ENCODE measurements around the gene WIPI1. TPM values are rescaled to one million over a fixed set of nuclear protein-coding genes. Genes with fewer than 3 reads are reported as not detected.
A peak's percentile ranks its signal among the peaks of the same experiment; 100 is the strongest.
"Not testable (repeated sequence)": the region's sequence is repeated elsewhere in the genome, so short reads cannot be mapped to it uniquely, and the experiment has no call there.

WIPI1 gene
- total RNA-seq, 4 donors from 2014 or later: 71.4 to 131 (median 77.2) TPM

DNA sequence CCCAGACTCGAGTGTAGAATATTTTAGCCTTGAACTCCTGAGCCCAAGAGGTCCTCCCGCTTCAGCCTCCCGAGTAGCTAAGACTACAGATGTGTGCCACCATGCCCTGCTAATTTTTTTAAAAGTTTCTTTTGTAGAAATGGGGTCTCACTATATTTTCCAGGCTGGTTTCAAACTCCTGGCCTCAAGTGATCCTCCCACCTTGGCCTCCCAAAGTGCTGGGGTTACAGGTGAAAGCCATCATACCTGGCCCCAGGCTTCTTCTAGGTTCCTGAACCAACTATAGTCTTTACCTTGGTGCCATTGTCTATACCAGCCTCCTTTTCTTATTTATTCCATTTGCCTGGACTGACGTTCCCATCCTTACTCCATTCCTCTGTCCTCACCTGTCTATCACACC lies 37.8 kb upstream of the WIPI1 start:
- DNase-seq (ENCODE audit: low spot score in 2 of 2): no peak
- H3K9me3 ChIP-seq: no peaks in the 10 kb centered on the region
- H3K27me3 ChIP-seq: no peaks in the 10 kb centered on the region
- H3K4me3 ChIP-seq: no peak overlapping the region
- WGBS, 2 donors: 89 to 92% methylated on average over 4 of the region's 4 CpGs
- no peak for TF ChIP-seq POLR2A (IDR thresholded peaks at IDR 0.05)
- TF ChIP-seq EP300 (IDR thresholded peaks at IDR 0.05): no peak
- TF ChIP-seq, protein P1, sequence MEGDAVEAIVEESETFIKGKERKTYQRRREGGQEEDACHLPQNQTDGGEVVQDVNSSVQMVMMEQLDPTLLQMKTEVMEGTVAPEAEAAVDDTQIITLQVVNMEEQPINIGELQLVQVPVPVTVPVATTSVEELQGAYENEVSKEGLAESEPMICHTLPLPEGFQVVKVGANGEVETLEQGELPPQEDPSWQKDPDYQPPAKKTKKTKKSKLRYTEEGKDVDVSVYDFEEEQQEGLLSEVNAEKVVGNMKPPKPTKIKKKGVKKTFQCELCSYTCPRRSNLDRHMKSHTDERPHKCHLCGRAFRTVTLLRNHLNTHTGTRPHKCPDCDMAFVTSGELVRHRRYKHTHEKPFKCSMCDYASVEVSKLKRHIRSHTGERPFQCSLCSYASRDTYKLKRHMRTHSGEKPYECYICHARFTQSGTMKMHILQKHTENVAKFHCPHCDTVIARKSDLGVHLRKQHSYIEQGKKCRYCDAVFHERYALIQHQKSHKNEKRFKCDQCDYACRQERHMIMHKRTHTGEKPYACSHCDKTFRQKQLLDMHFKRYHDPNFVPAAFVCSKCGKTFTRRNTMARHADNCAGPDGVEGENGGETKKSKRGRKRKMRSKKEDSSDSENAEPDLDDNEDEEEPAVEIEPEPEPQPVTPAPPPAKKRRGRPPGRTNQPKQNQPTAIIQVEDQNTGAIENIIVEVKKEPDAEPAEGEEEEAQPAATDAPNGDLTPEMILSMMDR (IDR thresholded peaks at IDR 0.05): no peak
- no peaks in the 10 kb centered on the region for H3K36me3 ChIP-seq
- no peak overlapping the region for H3K27ac ChIP-seq
- H3K4me1 ChIP-seq: peaks cover 0 to 46% (median 2%) of the 10 kb centered on the region in 4 donors

DNA sequence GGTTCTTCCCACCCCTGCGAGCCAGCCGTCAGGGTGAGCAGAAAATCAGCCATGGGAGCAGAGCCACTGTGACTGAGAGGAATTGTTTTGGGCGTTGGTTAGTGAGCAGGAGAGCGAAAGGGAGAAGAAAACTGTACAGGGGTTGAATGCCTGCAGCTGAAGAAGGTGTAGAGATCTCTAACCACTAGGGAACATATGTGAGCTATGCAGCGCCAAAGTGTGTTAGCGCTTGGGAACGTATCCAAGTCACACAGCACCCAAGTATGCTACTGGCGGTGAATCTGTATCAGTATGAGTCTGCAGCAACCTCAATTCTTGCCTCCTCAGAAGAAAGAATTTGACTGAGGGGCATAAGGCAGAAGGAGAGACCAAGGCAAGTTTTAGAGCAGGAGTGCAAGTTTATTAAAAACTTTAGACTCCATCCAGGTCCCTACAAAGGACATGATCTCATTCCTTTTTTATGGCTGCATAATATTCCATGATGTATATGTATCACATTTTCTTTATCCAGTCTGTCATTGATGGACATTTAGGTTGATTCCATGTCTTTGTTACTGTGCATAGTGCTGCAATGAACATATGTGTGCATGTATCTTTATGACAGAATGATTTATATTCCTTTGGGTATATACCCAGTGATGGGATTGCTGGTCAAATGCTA lies 35.2 kb upstream of the WIPI1 start:
- peak overlapping the region in 2 of 4 donors; percentile 9 to 50 for H3K27ac ChIP-seq
- not testable (repeated sequence) for DNase-seq (ENCODE audit: low spot score in 2 of 2); H3K9me3 ChIP-seq; H3K27me3 ChIP-seq; H3K4me3 ChIP-seq; H3K36me3 ChIP-seq
- peaks cover 0 to 32% (median 2%) of the 10 kb centered on the region in 4 donors for H3K4me1 ChIP-seq
- 84 to 89% methylated on average over 8 of the region's 8 CpGs for WGBS, 2 donors

DNA sequence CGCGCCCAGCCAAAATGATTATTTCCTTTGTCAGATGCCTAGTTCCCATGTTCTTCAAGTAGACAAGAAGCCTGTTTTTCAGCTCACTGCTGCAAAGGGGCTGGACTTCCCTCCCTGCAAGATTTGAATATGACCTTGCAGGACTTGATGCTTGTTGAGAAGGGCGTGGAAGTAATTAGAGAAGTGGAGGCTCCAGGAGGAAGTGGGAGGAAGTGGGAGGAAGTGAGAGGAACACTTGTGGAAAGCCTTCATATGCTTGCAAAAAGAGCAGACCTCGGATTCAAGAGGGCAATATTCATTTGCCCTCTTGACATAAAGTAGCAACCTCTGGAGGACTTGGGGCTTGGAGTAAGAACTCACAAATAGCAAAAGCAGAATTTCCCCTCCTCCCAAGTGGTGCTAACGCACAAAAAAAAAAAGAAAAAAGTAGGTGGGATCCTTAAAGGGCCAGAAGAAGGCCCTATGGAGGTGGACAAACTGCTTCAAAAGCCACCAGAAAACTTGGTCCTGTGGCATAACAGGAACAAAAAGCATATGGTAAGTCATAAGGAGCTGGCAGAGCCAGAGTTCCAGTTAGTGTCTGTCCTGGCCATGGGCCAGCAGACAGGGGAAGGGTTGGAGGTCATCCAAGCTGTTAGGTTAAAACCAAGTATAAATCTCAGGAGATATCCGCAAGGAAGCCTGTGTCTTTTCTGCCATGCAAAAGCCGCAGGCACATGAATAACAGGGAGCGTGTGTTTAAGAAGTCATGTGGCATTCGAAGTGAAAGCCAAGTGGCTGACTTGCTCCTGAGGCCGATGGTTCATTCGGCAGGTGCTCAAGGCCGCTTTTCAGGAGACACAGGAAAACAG lies 34.3 kb upstream of the WIPI1 start:
- no peaks in the 10 kb centered on the region for H3K9me3 ChIP-seq
- H3K27me3 ChIP-seq: no peaks in the 10 kb centered on the region
- DNase-seq (ENCODE audit: low spot score in 2 of 2): peak in 1 of 2 donors; percentile 24
- no peaks in the 10 kb centered on the region for H3K36me3 ChIP-seq
- peaks cover 0 to 32% (median 2%) of the 10 kb centered on the region in 4 donors for H3K4me1 ChIP-seq
- no peak overlapping the region for H3K4me3 ChIP-seq
- TF ChIP-seq EP300 (IDR thresholded peaks at IDR 0.05): peak in 1 of 2 donors; percentile 30
- TF ChIP-seq, protein P1 (IDR thresholded peaks at IDR 0.05): no peak
- WGBS, 2 donors: 56 to 59% methylated on average over 12 of the region's 12 CpGs
- H3K27ac ChIP-seq: peak overlapping the region in 2 of 4 donors; percentile 9 to 57

DNA sequence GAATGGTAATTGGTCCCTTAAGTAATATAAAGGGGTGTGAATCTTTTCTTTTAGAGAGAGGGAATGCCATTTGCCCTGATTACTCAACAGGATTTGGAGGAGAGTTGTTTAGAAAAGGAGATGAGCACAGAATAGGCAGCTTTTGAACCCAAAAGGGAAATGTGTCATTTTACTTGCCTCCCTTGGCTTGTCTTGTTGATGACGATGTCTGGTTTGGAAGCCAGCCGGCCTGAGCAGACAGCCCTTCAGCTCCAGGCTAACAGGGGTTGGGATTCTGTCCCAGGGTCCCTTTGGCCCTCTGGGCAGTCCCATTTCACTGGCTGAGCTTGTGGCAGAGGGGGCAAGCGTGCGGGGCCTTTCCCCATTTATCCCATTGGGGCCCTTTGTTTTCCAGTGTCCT lies 32.6 kb upstream of the WIPI1 start:
- H3K4me3 ChIP-seq: no peak overlapping the region
- no peak for DNase-seq (ENCODE audit: low spot score in 2 of 2)
- no peak overlapping the region for H3K27ac ChIP-seq
- H3K9me3 ChIP-seq: no peaks in the 10 kb centered on the region
- TF ChIP-seq, protein P1 (IDR thresholded peaks at IDR 0.05): no peak
- TF ChIP-seq EP300 (IDR thresholded peaks at IDR 0.05): no peak
- no peak for TF ChIP-seq POLR2A (IDR thresholded peaks at IDR 0.05)
- 57 to 70% methylated on average over 4 of the region's 4 CpGs for WGBS, 2 donors
- H3K36me3 ChIP-seq: no peaks in the 10 kb centered on the region
- H3K4me1 ChIP-seq: peaks cover 0 to 35% (median 5%) of the 10 kb centered on the region in 4 donors
- no peaks in the 10 kb centered on the region for H3K27me3 ChIP-seq

DNA sequence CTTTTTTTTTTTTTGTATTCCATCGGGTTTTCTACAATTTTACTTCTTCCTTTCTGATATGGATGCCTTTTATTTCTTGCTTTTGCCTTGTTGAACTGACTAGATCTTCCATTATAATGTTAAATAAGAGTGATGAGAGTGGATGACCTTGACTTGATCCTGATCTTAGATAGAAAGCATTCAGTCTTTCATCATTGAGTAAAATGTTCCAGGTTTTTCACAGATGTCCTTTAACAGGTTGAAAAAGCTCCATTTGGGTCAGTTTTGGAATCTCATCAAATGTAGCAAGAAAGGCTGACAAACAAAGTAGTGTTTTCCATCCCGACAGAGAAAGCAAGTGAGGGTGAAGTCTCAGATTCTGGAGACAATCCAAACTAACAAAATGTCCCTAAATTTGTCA lies 27.2 kb upstream of the WIPI1 start:
- 51 to 53% methylated on average over 2 of the region's 2 CpGs for WGBS, 2 donors
- Histone ChIP-seq H3K27me3 (no peaks in the 10 kb centered on the region), H3K4me3 (no peak overlapping the region), H3K27ac (peak overlapping the region in 1 of 4 donors; percentile 11), H3K9me3 (no peaks in the 10 kb centered on the region), H3K4me1 (peaks cover 0 to 9% (median 4%) of the 10 kb centered on the region in 4 donors), H3K36me3 (no peaks in the 10 kb centered on the region)
- DNase-seq (ENCODE audit: low spot score in 2 of 2): no peak
- no peak for TF ChIP-seq POLR2A (IDR thresholded peaks at IDR 0.05)
- TF ChIP-seq, protein P1 (IDR thresholded peaks at IDR 0.05): no peak
- no peak for TF ChIP-seq EP300 (IDR thresholded peaks at IDR 0.05)

Data from tibial nerve (tissue), 4 donors.